NB4 (cell line): Measurements from ENCODE around the gene STIP1.

ENCODE experiments used
- POLR2A ChIP-seq: IDR thresholded peaks from 2 replicates; pipeline ENCODE4 v1.6.1; 2011; ENCODE audit warnings: mild to moderate bottlenecking; ENCODE audit not compliant: insufficient read length; ENCODE audit errors: extremely low read depth
- TF ChIP-seq, protein P1 (sequence below): IDR thresholded peaks from one replicate; pipeline ENCODE4 v1.5.1; 2012; ENCODE audit warnings: low read depth, low read length
- TF ChIP-seq, protein P2 (sequence below): IDR thresholded peaks from 2 replicates; pipeline ENCODE4 v1.6.1; 2011; ENCODE audit warnings: low read depth, low read length

DNA sequence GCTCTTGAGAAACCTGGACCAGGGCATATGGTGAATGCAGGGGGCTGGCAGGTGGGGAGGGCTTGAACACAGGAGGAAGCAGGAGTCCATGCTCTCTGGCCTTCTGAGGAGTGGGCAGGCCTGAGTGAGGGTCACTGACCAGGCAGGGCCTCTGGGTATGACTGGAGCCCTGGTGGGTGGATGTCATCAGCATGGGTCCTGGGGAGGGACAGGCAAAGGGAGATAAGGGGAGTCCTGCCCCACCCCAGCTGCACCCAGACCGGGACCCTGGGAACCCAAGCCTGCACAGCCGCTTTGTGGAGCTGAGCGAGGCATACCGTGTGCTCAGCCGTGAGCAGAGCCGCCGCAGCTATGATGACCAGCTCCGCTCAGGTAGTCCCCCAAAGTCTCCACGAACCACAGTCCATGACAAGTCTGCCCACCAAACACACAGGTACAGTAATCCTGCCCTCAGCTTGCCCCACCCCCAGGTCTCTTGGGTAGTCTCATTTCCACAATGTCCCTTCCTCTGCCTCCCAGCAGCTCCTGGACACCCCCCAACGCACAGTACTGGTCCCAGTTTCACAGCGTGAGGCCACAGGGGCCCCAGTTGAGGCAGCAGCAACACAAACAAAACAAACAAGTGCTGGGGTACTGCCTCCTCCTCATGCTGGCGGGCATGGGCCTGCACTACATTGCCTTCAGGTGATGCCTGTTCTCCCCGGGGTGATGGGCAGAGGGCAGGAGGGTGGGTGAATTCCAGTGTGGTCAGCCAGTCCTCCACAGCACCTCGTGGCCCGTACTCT is 46.4 kb downstream of the STIP1 start:
- TF ChIP-seq, protein P1, sequence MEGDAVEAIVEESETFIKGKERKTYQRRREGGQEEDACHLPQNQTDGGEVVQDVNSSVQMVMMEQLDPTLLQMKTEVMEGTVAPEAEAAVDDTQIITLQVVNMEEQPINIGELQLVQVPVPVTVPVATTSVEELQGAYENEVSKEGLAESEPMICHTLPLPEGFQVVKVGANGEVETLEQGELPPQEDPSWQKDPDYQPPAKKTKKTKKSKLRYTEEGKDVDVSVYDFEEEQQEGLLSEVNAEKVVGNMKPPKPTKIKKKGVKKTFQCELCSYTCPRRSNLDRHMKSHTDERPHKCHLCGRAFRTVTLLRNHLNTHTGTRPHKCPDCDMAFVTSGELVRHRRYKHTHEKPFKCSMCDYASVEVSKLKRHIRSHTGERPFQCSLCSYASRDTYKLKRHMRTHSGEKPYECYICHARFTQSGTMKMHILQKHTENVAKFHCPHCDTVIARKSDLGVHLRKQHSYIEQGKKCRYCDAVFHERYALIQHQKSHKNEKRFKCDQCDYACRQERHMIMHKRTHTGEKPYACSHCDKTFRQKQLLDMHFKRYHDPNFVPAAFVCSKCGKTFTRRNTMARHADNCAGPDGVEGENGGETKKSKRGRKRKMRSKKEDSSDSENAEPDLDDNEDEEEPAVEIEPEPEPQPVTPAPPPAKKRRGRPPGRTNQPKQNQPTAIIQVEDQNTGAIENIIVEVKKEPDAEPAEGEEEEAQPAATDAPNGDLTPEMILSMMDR = no peak
- no peak for TF ChIP-seq POLR2A
- TF ChIP-seq, protein P2, sequence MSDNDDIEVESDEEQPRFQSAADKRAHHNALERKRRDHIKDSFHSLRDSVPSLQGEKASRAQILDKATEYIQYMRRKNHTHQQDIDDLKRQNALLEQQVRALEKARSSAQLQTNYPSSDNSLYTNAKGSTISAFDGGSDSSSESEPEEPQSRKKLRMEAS = no peak
